Thymus (tissue), 11 donors: ENCODE results near the gene MAD1L1. TPM values are rescaled to one million over a fixed set of nuclear protein-coding genes. Genes with fewer than 3 reads are reported as not detected.
"Not testable (repeated sequence)": the region's sequence is repeated elsewhere in the genome, so short reads cannot be mapped to it uniquely, and the experiment has no call there.

Source experiments
- DNase-seq, 9 donors: peaks; one replicate each; pipeline ENCODE4 v3.0.0-alpha.2; 2013; ENCODE audit warnings: low spot score in 9 of 9, low read depth in 6 of 9, missing footprints in 1 of 9
- H3K27ac ChIP-seq, 2 donors: one replicate each; pipeline ENCODE4 v1.5.1; 2013; ENCODE audit warnings: control low read depth in 1 of 2, low read depth in 1 of 2, low read length in 1 of 2, mild to moderate bottlenecking in 1 of 2, moderate library complexity in 1 of 2
- H3K27me3 ChIP-seq, 2 donors: one replicate each; pipeline ENCODE4 v1.5.1; 2013; ENCODE audit warnings: low read length in 1 of 2; ENCODE audit not compliant: control insufficient read depth in 2 of 2, insufficient read depth in 1 of 2
- H3K36me3 ChIP-seq, 2 donors: one replicate each; pipeline ENCODE4 v1.5.1; 2013; ENCODE audit warnings: low read length in 1 of 2, mild to moderate bottlenecking in 1 of 2, moderate library complexity in 1 of 2; ENCODE audit not compliant: control insufficient read depth in 2 of 2, insufficient read depth in 2 of 2
- H3K4me1 ChIP-seq, 2 donors: one replicate each; pipeline ENCODE4 v1.5.1; 2013; ENCODE audit warnings: low read length in 2 of 2; ENCODE audit not compliant: control insufficient read depth in 2 of 2, insufficient read depth in 2 of 2
- H3K4me3 ChIP-seq, 2 donors: one replicate each; pipeline ENCODE4 v1.5.1; 2013; ENCODE audit warnings: low read length in 2 of 2, control low read depth in 1 of 2, mild to moderate bottlenecking in 1 of 2
- H3K9me3 ChIP-seq, 2 donors: one replicate each; pipeline ENCODE4 v1.5.1; 2013; ENCODE audit warnings: low read length in 1 of 2, mild to moderate bottlenecking in 1 of 2; ENCODE audit not compliant: control insufficient read depth in 2 of 2, insufficient read depth in 1 of 2
- WGBS: extraction: QIAGEN DNeasy Blood & Tissue Kit; methylation state at CpG from one replicate; pipeline ENCODE4 v1.1.7; 2013; 5-methylcytosine and 5-hydroxymethylcytosine counted together
- polyA plus RNA-seq: library from polyadenylated mRNA; stranded (reverse); fragments of 200-250 nt; gene quantifications from one replicate; pipeline ENCODE4 v1.2.3, GENCODE V29; 2013
- total RNA-seq: library from RNA; stranded (reverse); fragments of 120-200 nt; gene quantifications from one replicate; pipeline ENCODE4 v1.2.4, GENCODE V29; 2013
- donor health status: healthy.

MAD1L1 gene
- total and polyA plus RNA-seq, 2 donors = 93.3 to 103 TPM

DNA sequence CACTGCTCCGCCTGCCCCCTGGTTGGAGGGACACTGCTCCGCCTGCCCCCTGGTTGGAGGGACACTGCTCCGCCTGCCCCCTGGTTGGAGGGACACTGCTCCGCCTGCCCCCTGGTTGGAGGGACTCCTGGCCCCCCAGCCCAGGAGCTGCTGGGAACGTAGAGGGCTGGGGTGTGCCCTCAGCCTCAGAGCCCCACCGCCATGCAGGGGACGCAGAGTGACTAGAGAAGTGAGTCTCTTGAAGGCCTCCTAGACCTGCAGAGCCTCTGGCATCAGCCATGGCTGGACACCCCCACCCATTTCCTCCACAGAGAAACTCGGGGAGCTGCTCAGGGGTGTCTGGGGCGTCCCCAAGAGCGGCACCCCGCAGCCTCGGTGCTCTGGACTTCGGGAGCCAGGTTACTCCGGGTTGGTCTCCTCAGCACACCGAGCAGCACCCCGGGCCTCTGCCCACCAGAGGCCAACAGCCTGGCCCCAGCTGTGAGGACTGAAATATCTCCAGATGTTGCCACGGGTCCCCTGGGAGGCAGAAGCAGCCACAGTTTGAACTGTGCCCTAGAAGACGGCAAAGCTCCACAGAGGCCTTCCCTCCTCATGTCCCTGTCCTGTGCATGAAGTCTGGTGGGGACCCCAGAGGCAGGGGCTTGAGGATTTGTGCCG lies 370.8 kb downstream of the MAD1L1 start:
- peaks cover 0 to 2% of the 10 kb centered on the region in 2 donors for H3K4me1 ChIP-seq
- H3K9me3 ChIP-seq = peaks cover 0 to 2% of the 10 kb centered on the region in 2 donors
- H3K4me3 ChIP-seq = no peak overlapping the region
- H3K27ac ChIP-seq = no peak overlapping the region
- no peak for DNase-seq
- H3K27me3 ChIP-seq = no peaks in the 10 kb centered on the region
- peaks cover 0 to 16% of the 10 kb centered on the region in 2 donors for H3K36me3 ChIP-seq
- 95% methylated on average over 17 of the region's 19 CpGs for WGBS

DNA sequence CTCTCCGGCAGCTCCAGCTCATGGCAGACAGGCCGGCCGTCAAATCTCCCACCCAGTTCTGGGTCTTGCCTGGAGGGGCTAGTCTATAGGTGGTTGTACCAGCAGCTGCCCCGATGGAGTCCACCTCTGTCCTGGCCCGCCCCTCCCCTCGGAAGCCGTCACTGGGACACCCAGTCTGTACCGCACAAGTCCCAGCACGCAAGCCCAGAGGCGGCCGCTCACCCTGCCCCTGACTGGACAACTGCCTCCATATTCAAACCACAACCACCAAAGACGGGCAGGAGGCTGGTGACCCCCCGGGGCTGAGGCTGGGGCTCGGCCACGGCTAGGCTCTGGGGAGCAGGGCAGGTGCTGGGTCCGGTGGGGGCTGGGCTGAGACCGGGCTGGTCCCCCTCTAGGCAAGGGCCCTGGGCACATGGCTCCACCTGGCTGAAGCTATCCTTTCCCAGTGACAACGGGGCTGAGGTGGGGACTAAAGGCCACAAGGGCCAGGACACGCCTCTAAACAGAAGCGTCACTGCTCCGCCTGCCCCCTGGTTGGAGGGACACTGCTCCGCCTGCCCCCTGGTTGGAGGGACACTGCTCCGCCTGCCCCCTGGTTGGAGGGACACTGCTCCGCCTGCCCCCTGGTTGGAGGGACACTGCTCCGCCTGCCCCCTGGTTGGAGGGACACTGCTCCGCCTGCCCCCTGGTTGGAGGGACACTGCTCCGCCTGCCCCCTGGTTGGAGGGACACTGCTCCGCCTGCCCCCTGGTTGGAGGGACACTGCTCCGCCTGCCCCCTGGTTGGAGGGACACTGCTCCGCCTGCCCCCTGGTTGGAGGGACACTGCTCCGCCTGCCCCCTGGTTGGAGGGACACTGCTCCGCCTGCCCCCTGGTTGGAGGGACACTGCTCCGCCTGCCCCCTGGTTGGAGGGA lies 371.6 kb downstream of the MAD1L1 start:
- H3K4me3 ChIP-seq, DNase-seq, H3K4me1 ChIP-seq, H3K27me3 ChIP-seq, H3K27ac ChIP-seq: not testable (repeated sequence)
- WGBS = 97% methylated on average over 23 of the region's 33 CpGs
- H3K9me3 ChIP-seq = peaks cover 0 to 10% of the 10 kb centered on the region in 2 donors
- H3K36me3 ChIP-seq = peaks cover 0 to 11% of the 10 kb centered on the region in 2 donors

DNA sequence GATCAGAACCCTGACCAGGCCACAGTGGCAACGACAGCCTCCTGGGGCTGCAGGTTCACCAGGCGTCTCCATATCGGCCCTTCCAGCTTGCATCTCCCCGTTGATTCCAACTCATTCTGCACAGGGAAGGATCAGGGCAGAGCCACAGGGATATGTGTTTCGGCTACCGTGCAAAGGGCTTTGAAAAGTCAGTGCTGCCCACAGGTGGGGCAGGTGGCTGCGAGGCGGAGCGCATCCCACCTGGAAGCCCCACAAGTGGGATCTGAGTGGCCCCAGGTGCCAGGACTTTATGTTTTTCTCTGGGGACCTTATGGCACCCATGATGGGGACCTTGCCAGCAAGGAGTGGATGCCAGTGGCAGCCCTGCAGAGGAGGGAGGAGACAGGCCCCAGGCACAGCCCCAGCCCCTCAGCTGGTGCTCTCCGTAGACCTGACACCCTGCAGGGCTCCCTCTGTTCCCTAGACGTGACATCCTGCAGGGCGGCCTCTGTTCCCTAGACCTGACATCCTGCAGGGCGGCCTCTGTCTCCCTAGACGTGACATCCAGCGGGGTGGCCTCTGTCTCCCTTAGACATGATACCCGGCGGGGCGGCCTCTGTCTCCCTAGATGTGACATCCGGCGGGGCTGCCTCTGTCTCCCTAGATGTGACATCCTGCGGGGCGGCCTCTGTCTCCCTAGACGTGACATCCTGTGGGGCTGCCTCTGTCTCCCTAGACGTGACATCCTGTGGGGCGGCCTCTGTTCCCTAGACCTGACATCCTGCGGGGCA lies 373.3 kb downstream of the MAD1L1 start:
- Histone ChIP-seq H3K4me3 (no peak overlapping the region), H3K27me3 (no peaks in the 10 kb centered on the region), H3K4me1 (peaks cover 0 to 9% of the 10 kb centered on the region in 2 donors), H3K27ac (no peak overlapping the region), H3K9me3 (peaks cover 0 to 17% of the 10 kb centered on the region in 2 donors), H3K36me3 (peaks cover 0 to 11% of the 10 kb centered on the region in 2 donors)
- DNase-seq = peak in 1 of 9 donors; percentile 25
- WGBS = 96% methylated on average over 26 of the region's 26 CpGs

DNA sequence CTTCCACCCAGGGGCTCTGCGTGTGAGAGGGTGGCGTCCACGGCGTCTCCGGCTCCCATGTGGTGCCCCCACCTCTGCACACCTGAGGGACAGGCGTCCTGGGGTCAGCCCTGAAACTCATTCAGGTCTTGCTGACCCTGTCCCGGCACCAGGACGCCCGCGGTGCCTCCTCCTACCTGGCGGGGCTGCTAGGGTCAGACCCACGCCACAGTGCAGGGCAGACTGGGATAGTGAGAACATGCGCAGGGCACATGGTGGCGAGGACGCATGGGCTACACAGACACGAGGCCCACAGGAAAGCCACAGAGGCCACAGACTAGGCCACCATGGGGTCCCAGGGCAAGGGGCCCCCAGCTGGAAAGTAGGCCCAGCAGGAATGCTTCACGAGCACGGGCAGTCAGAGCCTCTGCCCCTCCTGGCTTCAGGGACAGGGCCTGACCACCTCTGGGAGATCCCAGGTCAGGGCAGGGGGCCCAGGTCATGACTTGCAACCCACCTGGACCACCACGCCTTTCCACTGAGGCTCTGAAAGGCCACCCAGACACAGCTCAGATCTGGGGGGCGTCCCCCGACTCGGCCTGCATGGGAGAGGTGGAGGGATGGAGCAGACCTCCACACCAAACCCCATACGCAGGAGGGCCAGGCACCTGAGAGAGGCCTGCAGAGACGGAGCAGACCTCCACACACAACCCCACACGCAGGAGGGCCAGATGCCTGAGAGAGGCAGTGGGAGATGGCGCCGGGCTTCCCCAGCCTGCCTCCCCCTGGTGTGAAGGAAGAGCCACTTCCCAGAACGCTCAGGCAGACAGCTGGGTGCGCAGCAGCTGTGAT lies 374.1 kb downstream of the MAD1L1 start:
- WGBS = 97% methylated on average over 29 of the region's 29 CpGs
- H3K4me1 ChIP-seq = peaks cover 0 to 9% of the 10 kb centered on the region in 2 donors
- no peak overlapping the region for H3K4me3 ChIP-seq
- no peaks in the 10 kb centered on the region for H3K27me3 ChIP-seq
- H3K9me3 ChIP-seq = peaks cover 0 to 17% of the 10 kb centered on the region in 2 donors
- H3K36me3 ChIP-seq = peaks cover 0 to 11% of the 10 kb centered on the region in 2 donors
- H3K27ac ChIP-seq = no peak overlapping the region
- DNase-seq = no peak

DNA sequence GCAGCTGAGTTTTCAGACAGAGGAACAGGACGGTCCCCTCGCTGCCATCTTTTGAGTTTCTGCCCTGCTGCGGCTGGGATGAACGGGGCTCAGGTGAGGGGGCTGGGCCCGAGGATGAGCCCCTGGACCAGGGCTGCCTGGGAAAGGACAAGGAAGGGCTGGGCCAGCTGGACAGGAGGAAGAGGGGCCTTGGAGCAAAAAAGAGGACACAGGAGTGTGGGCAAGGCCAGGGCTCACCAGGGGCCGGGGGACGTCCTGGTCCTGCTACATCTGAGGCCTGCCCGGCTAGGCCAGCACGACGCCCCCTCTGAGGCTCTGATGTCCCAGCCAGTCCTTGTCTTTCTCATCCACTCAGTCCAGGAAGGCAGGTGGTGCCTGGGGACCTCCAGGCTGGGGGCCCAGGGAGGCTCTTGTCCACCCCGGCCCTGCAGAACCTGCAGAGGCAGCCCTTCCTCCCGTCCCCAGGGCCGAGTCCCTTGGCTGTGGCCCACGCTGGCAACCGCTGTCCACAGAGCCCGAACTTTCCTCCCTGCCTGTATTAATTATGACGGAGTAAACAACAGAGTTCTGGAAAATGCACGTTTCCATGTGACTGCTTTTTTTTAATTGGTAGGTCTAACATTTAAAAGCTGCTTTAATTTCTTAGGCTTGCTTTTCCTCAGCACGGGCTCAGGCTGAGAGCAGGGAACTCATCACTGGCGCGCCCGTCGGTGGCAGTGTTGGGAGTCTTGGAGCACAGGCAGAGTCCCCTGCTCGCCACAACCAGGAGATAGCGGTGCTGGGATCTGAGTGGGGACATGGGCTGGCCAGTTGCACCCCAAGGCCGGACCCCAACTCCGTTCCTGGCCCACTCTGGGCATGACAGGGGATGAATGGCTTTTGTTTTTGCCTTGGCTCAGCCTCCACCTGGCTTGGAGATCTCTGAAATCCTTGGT lies 375.0 kb downstream of the MAD1L1 start:
- 98% methylated on average over 27 of the region's 27 CpGs for WGBS
- H3K27me3 ChIP-seq = no peaks in the 10 kb centered on the region
- H3K9me3 ChIP-seq = peaks cover 0 to 17% of the 10 kb centered on the region in 2 donors
- DNase-seq = no peak
- peaks cover 0 to 16% of the 10 kb centered on the region in 2 donors for H3K36me3 ChIP-seq
- H3K4me3 ChIP-seq = no peak overlapping the region
- peaks cover 0 to 9% of the 10 kb centered on the region in 2 donors for H3K4me1 ChIP-seq
- no peak overlapping the region for H3K27ac ChIP-seq

DNA sequence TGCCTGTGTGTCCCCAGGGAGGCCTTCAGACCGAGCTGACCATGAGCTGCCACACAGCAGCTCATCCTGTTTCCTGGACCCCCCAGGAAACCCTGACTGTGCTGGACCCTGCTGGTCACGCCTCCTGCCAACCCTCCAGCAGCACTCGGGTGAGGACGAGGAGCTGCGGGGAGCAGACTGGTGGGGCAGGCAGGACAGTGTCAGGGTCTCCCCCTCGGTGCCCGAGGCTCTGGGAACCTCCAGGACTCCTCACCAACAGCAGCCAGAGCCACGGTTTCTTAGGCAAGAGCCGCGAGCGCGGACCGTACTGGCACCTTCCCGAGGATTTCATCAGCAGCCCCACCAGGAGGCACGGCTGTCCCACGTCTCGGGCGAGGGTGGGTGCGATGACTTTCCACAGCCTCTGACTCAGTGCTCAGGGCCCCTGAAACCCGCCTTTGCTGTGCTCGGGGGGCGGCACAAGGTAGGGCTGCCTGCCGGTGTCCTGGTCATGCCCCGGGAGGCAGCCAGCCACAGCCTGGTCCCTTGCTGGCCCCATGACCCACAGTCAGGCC lies 375.8 kb downstream of the MAD1L1 start:
- no peak for DNase-seq
- 95% methylated on average over 24 of the region's 24 CpGs for WGBS

DNA sequence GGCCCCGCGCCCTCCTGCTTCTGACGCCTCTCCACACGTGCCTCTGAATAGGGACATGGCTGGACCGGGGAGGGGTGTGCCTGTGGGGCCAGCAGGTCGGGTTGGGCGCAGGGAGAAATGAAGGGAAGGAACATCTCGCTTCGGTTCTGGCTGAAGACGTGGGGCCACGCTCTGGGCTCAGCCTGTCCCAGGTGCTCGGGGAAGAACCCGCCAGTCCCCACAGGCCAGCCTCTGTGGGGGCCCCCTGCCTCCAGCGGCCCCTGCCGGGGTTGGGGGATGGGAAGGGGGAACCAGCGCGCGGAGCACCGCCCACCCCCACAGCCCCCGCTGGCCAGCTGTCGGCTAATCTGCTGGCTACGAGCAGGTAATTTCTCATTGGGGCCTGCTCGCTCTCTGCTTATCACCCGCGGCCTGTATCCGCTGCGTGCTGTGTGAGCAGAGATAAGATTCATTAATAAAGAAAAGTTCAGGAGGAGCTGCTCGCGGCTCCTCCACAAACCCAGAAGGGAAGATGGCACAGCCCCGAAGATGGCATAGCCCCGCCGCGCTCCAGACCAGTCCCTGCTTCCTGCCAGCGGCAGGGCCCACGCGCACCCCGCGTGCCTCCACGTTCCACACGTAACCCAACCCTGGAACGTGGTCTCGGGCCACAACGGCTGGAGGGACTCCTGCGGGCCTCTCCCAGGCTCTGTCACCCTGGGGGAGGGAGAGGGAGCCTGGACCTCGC lies 376.4 kb downstream of the MAD1L1 start:
- peaks cover 0 to 17% of the 10 kb centered on the region in 2 donors for H3K9me3 ChIP-seq
- peaks cover 0 to 9% of the 10 kb centered on the region in 2 donors for H3K4me1 ChIP-seq
- H3K27ac ChIP-seq = no peak overlapping the region
- DNase-seq = no peak
- H3K4me3 ChIP-seq = no peak overlapping the region
- 88% methylated on average over 45 of the region's 45 CpGs for WGBS
- no peaks in the 10 kb centered on the region for H3K27me3 ChIP-seq
- peaks cover 0 to 15% of the 10 kb centered on the region in 2 donors for H3K36me3 ChIP-seq

More for the DNA sequence above, 375.8 kb downstream of the MAD1L1 start:
- H3K9me3 ChIP-seq = peaks cover 0 to 17% of the 10 kb centered on the region in 2 donors
- no peak overlapping the region for H3K4me3 ChIP-seq
- H3K27me3 ChIP-seq = no peaks in the 10 kb centered on the region
- H3K4me1 ChIP-seq = peaks cover 0 to 9% of the 10 kb centered on the region in 2 donors
- peaks cover 0 to 17% of the 10 kb centered on the region in 2 donors for H3K36me3 ChIP-seq
- no peak overlapping the region for H3K27ac ChIP-seq
